Activated CD4-positive, alpha-beta memory T cell treated with anti-CD3 and anti-CD28 coated beads, Interleukin-2, amount 10 ng/mL, durations not matched to agents 7 days and 5 days (primary cell): Measurements from ENCODE around the gene ADGRB3. TPM values are rescaled to one million over a fixed set of nuclear protein-coding genes. Genes with fewer than 3 reads are reported as not detected.

Source experiments
- CTCF ChIA-PET: fragments of 350-600 bp; sonication (Branson Sonifier 250); formaldehyde crosslinking; loops from one replicate; lab custom pipeline; 2021; ENCODE audit warnings: antibody characterized with exemption, inconsistent platforms; lab: Charles Lee
- POLR2A ChIA-PET: fragments of 350-600 bp; sonication (Branson Sonifier 250); formaldehyde crosslinking; loops from one replicate; lab custom pipeline; 2021; ENCODE audit warnings: antibody characterized with exemption; lab: Charles Lee
- DNase-seq: peaks from one replicate; pipeline ENCODE4 v3.0.0-alpha.2; 2020
- H3K27ac Mint-ChIP-seq: one replicate; pipeline ENCODE4 v1.8.0; 2021; ENCODE audit warnings: mild to moderate bottlenecking, mixed read lengths
- H3K27me3 Mint-ChIP-seq: one replicate; pipeline ENCODE4 v1.8.0; 2021; ENCODE audit warnings: mixed read lengths
- H3K36me3 Mint-ChIP-seq: one replicate; pipeline ENCODE4 v1.8.0; 2021; ENCODE audit warnings: low read depth, mixed read lengths
- H3K4me1 Mint-ChIP-seq: one replicate; pipeline ENCODE4 v1.8.0; 2021; ENCODE audit warnings: mixed read lengths
- H3K4me3 Mint-ChIP-seq: one replicate; pipeline ENCODE4 v1.8.0; 2021; ENCODE audit warnings: mild to moderate bottlenecking, mixed read lengths
- H3K9me3 Mint-ChIP-seq: one replicate; pipeline ENCODE4 v1.8.0; 2021; ENCODE audit warnings: mixed read lengths
- total RNA-seq, 2 experiments: library from RNA; stranded (reverse); gene quantifications; one replicate each; pipeline ENCODE4 v1.2.3, GENCODE V29; 2021

ADGRB3 gene
- total RNA-seq, 2 experiments from 2014 or later: not detected

DNA sequence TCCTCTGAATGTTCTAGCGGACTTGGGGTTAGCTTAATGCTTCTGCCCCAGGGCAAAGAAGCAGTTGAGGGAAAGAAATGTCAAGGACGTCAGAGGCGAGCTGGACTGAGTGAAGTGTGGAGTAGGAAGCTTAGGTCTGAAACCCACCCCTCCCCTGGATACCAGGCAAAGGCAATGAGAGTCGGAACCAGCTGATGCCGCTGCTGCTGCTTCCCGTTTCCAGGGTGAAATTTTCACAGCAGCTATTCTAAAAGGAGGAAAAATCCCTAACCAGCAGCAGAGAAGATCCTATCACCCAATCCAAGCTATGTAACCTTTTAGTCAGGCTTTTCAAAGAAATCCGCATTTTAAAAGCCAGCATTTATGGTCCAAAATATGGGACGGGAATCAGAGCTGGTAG lies 597.4 kb downstream of the ADGRB3 start:
- Mint-ChIP-seq H3K27ac (no peak overlapping the region), H3K36me3 (no peaks in the 10 kb centered on the region), H3K4me3 (no peak overlapping the region), H3K9me3 (no peaks in the 10 kb centered on the region), H3K4me1 (no peaks in the 10 kb centered on the region), H3K27me3 (no peaks in the 10 kb centered on the region)
- POLR2A ChIA-PET: no interaction called here
- CTCF ChIA-PET: no interaction called here
- DNase-seq: no peak

DNA sequence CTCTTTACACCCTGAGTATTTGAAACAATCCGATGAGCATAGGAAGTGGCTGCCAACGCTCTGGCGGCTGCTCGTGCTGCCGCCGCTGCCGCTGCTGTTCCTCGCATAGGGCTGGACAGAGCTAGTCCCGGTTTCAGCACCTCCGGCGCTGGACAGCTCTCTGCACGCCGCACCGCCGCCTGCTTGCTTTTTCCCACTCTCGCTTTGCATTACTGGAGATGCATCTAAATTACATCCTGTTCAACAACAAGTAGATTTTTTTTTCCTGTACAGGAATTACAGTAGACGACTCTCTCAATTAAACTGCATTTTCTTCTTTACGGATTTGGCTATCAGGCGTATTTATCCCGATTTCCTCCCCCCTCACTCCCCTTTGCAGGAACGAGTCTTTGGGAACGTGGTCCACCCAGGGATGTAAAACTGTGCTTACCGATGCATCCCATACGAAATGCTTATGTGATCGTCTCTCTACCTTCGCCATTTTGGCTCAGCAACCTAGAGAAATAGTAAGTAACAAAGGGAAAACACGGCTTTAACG lies 597.9 kb downstream of the ADGRB3 start:
- H3K4me1 Mint-ChIP-seq: no peaks in the 10 kb centered on the region
- H3K4me3 Mint-ChIP-seq: no peak overlapping the region
- POLR2A ChIA-PET: no interaction called here
- peak; percentile 58 for DNase-seq
- CTCF ChIA-PET: no interaction called here
- no peaks in the 10 kb centered on the region for H3K27me3 Mint-ChIP-seq
- H3K9me3 Mint-ChIP-seq: no peaks in the 10 kb centered on the region
- H3K36me3 Mint-ChIP-seq: no peaks in the 10 kb centered on the region
- no peak overlapping the region for H3K27ac Mint-ChIP-seq

GRCh38 chr6:69238067-69238466 lies 603.0 kb downstream of the ADGRB3 start:
- no peak overlapping the region for H3K4me3 Mint-ChIP-seq
- no peak overlapping the region for H3K27ac Mint-ChIP-seq
- no peaks in the 10 kb centered on the region for H3K27me3 Mint-ChIP-seq
- ChIA-PET POLR2A (no interaction called here), CTCF (no interaction called here)
- no peak for DNase-seq
- H3K4me1 Mint-ChIP-seq: no peaks in the 10 kb centered on the region
- no peaks in the 10 kb centered on the region for H3K36me3 Mint-ChIP-seq
- H3K9me3 Mint-ChIP-seq: no peaks in the 10 kb centered on the region

- Mint-ChIP-seq H3K4me3 (no peak overlapping the region), H3K36me3 (no peaks in the 10 kb centered on the region), H3K4me1 (no peaks in the 10 kb centered on the region), H3K27me3 (no peaks in the 10 kb centered on the region), H3K9me3 (no peaks in the 10 kb centered on the region), H3K27ac (no peak overlapping the region)
- CTCF ChIA-PET: no interaction called here
- DNase-seq: no peak
- POLR2A ChIA-PET: no interaction called here
Observed at GRCh38 chr6:69246983-69247382, 611.9 kb downstream of the ADGRB3 start.

- CTCF ChIA-PET: no interaction called here
- Mint-ChIP-seq H3K9me3 (peaks cover 4% of the 10 kb centered on the region), H3K4me1 (no peaks in the 10 kb centered on the region), H3K27ac (no peak overlapping the region), H3K36me3 (no peaks in the 10 kb centered on the region), H3K4me3 (no peak overlapping the region), H3K27me3 (no peaks in the 10 kb centered on the region)
- DNase-seq: no peak
- POLR2A ChIA-PET: no interaction called here
Observed at GRCh38 chr6:69261010-69261409, 625.9 kb downstream of the ADGRB3 start.

GRCh38 chr6:69263297-69263696 lies 628.2 kb downstream of the ADGRB3 start:
- CTCF ChIA-PET: no interaction called here
- H3K9me3 Mint-ChIP-seq: no peaks in the 10 kb centered on the region
- H3K27ac Mint-ChIP-seq: no peak overlapping the region
- no peak overlapping the region for H3K4me3 Mint-ChIP-seq
- POLR2A ChIA-PET: no interaction called here
- no peak for DNase-seq
- no peaks in the 10 kb centered on the region for H3K4me1 Mint-ChIP-seq
- H3K36me3 Mint-ChIP-seq: no peaks in the 10 kb centered on the region
- no peaks in the 10 kb centered on the region for H3K27me3 Mint-ChIP-seq

DNA sequence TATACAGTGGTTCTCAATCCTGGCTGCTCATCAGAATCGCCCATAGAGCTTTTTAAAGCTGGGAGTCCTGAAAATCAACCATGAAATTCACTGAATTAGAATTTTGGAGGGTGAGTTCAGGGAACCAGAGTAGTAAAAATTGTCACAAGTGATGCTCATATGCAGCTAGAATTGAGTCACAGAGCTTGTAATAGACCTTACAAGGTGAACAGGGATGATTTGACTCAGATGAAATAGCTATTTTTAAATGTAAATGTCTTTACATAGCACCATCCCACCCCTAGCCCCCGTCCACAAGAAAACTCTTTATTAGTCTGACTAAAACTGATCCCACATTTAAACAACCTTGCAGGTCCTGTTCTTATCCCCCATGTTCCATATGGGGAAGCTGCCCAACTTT lies 630.0 kb downstream of the ADGRB3 start:
- Mint-ChIP-seq H3K36me3 (no peaks in the 10 kb centered on the region), H3K27ac (no peak overlapping the region), H3K4me1 (no peaks in the 10 kb centered on the region), H3K4me3 (no peak overlapping the region), H3K27me3 (no peaks in the 10 kb centered on the region), H3K9me3 (no peaks in the 10 kb centered on the region)
- ChIA-PET POLR2A (no interaction called here), CTCF (no interaction called here)
- no peak for DNase-seq

GRCh38 chr6:69265706-69266105 lies 630.6 kb downstream of the ADGRB3 start:
- Mint-ChIP-seq H3K27ac (no peak overlapping the region), H3K9me3 (no peaks in the 10 kb centered on the region), H3K27me3 (no peaks in the 10 kb centered on the region), H3K4me3 (no peak overlapping the region), H3K36me3 (no peaks in the 10 kb centered on the region), H3K4me1 (no peaks in the 10 kb centered on the region)
- POLR2A ChIA-PET: no interaction called here
- CTCF ChIA-PET: no interaction called here
- DNase-seq: no peak

DNA sequence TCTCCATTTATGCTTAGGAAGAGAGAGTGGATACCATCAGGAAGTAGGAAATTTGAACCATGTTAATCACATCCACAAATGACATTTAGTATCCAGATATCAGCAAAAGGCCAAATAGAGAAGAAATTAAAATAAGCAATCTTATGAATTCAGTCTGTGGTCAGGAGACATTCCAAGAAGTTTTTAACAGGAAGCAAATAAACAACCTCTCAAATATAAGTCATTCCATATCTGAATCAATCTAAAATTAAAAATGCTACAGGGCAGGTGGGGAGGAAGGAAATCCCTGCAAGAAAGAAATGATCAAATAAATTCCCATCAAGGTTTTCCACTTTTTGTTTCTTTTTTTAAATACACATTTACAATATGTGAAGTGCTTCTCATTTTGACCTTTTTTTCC lies 641.1 kb downstream of the ADGRB3 start:
- Mint-ChIP-seq H3K27ac (no peak overlapping the region), H3K4me3 (no peak overlapping the region), H3K9me3 (peaks cover 2% of the 10 kb centered on the region), H3K27me3 (no peaks in the 10 kb centered on the region), H3K4me1 (no peaks in the 10 kb centered on the region), H3K36me3 (no peaks in the 10 kb centered on the region)
- ChIA-PET CTCF (no interaction called here), POLR2A (no interaction called here)
- no peak for DNase-seq

- no peaks in the 10 kb centered on the region for H3K27me3 Mint-ChIP-seq
- no peak overlapping the region for H3K27ac Mint-ChIP-seq
- H3K4me3 Mint-ChIP-seq: no peak overlapping the region
- POLR2A ChIA-PET: no interaction called here
- no peak for DNase-seq
- H3K4me1 Mint-ChIP-seq: no peaks in the 10 kb centered on the region
- peaks cover 2% of the 10 kb centered on the region for H3K9me3 Mint-ChIP-seq
- no peaks in the 10 kb centered on the region for H3K36me3 Mint-ChIP-seq
- CTCF ChIA-PET: no interaction called here
Observed at GRCh38 chr6:69279805-69280204, 644.7 kb downstream of the ADGRB3 start.

GRCh38 chr6:69280858-69281257 lies 645.8 kb downstream of the ADGRB3 start:
- POLR2A ChIA-PET: no interaction called here
- Mint-ChIP-seq H3K4me1 (no peaks in the 10 kb centered on the region), H3K4me3 (no peak overlapping the region), H3K27ac (no peak overlapping the region), H3K9me3 (peaks cover 2% of the 10 kb centered on the region), H3K36me3 (no peaks in the 10 kb centered on the region), H3K27me3 (no peaks in the 10 kb centered on the region)
- CTCF ChIA-PET: no interaction called here
- DNase-seq: no peak

DNA sequence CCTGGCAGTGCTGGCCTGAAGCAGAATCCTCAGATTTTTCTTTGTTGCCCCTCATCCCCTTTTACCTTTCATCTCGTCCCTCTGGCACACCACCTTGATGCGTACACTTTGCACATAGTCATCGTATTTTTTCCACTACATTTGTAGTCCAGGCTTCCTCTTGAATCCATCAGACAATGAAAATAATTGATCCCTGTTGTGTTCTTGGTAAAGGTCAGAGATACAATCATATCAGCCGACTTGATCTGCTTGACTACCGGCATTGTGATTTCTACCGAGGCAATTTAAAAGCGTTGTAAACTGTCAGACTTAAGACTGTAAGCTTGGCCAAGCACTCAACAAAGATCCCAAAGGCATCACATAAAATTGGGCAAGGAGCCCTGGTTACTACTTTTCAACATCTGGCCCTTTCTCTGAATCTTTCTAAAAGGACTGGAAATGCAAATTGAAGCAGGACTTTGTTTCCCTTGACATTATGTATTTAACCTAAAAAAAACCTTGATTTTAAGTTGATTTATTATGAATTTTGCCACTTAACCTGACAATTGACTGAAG lies 649.2 kb downstream of the ADGRB3 start:
- Mint-ChIP-seq H3K9me3 (peaks cover 1% of the 10 kb centered on the region), H3K4me1 (no peaks in the 10 kb centered on the region), H3K36me3 (no peaks in the 10 kb centered on the region), H3K27me3 (no peaks in the 10 kb centered on the region), H3K4me3 (no peak overlapping the region), H3K27ac (no peak overlapping the region)
- POLR2A ChIA-PET: no interaction called here
- no peak for DNase-seq
- CTCF ChIA-PET: no interaction called here

DNA sequence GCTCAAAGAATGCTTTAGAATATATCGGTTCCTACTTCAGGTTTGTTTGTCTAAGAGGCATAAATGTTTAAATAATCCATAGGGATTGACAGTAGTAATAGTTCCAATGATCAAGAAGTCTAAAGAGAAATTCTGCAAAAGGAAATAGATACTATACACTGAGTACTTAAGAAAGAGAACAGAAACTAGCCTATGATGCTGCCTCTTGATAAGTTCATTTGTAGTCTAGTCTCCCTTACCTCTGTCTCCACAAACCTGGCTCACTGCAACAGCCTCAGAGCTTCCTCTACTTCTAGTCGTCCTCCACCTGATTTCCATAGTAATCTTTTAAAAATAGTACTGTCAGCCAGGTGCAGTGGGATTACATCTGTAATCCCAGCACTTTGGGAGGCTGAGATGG lies 650.0 kb downstream of the ADGRB3 start:
- POLR2A ChIA-PET: no interaction called here
- Mint-ChIP-seq H3K27ac (no peak overlapping the region), H3K36me3 (no peaks in the 10 kb centered on the region), H3K9me3 (peaks cover 4% of the 10 kb centered on the region), H3K27me3 (no peaks in the 10 kb centered on the region), H3K4me3 (no peak overlapping the region), H3K4me1 (no peaks in the 10 kb centered on the region)
- no peak for DNase-seq
- CTCF ChIA-PET: no interaction called here

DNA sequence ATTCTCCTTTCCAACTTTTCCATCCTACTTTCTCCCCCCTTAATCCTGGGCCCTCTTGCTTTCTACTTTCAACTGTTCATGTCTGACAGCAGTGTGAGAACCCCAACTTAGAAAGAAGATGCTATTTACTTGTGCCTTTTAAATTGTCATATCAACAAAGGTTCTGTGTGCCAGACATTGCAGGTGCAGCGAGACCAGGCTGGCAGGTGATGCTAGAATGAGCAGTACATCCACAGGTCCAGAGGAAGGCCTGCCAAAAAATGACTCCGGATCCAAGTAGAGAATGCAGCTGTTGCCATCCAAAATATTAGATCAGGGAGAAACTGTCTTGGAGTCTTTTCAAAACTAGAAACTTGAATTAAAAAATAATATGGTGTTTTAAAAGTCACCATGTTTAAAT lies 651.2 kb downstream of the ADGRB3 start:
- Mint-ChIP-seq H3K27me3 (no peaks in the 10 kb centered on the region), H3K4me3 (no peak overlapping the region), H3K36me3 (no peaks in the 10 kb centered on the region), H3K9me3 (peaks cover 4% of the 10 kb centered on the region), H3K4me1 (no peaks in the 10 kb centered on the region), H3K27ac (no peak overlapping the region)
- DNase-seq: no peak
- CTCF ChIA-PET: no interaction called here
- POLR2A ChIA-PET: no interaction called here
